Astrocyte (in vitro differentiated cells and primary cell): ENCODE measurements around the gene ABCC1.

Experiments
- EZH2 ChIP-seq: IDR thresholded peaks from 2 replicates; pipeline ENCODE4 v1.6.1; 2012; ENCODE audit warnings: mild to moderate bottlenecking, low read length, inconsistent platforms; ENCODE audit not compliant: insufficient read depth
- TF ChIP-seq, protein P1 (sequence below): IDR thresholded peaks from 2 replicates; pipeline ENCODE4 v1.5.1; 2011; ENCODE audit warnings: low read depth, mild to moderate bottlenecking, inconsistent platforms, low read length, moderate library complexity; ENCODE audit not compliant: insufficient read depth

- TF ChIP-seq, protein P1, sequence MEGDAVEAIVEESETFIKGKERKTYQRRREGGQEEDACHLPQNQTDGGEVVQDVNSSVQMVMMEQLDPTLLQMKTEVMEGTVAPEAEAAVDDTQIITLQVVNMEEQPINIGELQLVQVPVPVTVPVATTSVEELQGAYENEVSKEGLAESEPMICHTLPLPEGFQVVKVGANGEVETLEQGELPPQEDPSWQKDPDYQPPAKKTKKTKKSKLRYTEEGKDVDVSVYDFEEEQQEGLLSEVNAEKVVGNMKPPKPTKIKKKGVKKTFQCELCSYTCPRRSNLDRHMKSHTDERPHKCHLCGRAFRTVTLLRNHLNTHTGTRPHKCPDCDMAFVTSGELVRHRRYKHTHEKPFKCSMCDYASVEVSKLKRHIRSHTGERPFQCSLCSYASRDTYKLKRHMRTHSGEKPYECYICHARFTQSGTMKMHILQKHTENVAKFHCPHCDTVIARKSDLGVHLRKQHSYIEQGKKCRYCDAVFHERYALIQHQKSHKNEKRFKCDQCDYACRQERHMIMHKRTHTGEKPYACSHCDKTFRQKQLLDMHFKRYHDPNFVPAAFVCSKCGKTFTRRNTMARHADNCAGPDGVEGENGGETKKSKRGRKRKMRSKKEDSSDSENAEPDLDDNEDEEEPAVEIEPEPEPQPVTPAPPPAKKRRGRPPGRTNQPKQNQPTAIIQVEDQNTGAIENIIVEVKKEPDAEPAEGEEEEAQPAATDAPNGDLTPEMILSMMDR = no peak
- no peak for TF ChIP-seq EZH2
These were observed 62.7 kb downstream of the ABCC1 start for GRCh38 chr16:16012144-16012543.
